ENCODE measurements around the gene LACC1. TPM values are rescaled to one million over a fixed set of nuclear protein-coding genes. Genes with fewer than 3 reads are reported as not detected.
A peak's percentile ranks its signal among the peaks of the same experiment; 100 is the strongest.

LACC1 gene
- total and polyA plus RNA-seq, 10 donors, result 3.0 to 17.6 (median 11.4) TPM

DNA sequence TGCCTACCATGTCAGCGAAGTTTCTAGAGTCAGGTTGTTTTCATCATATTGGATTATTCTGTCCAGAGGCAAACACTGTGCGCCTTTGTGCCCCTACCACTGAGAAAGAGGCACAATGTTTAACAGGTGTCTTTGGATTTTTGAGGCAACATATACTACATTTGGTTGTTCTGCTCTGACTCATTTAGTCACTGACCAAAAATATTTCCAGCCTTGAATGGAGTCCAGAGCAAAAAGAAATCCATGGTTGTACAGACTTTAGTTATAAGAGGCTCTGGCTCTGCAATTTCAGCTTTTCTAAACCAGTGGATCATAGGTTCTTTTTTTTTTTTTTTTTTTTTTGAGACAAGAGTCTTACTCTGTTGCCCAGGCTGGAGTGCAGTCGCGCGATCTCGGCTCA is 35.7 kb downstream of the LACC1 start:
- H3K27ac ChIP-seq, result no peak overlapping the region
- peaks cover 0 to 8% (median 0%) of the 10 kb centered on the region in 6 donors for H3K4me1 ChIP-seq
- TF ChIP-seq, protein P1, sequence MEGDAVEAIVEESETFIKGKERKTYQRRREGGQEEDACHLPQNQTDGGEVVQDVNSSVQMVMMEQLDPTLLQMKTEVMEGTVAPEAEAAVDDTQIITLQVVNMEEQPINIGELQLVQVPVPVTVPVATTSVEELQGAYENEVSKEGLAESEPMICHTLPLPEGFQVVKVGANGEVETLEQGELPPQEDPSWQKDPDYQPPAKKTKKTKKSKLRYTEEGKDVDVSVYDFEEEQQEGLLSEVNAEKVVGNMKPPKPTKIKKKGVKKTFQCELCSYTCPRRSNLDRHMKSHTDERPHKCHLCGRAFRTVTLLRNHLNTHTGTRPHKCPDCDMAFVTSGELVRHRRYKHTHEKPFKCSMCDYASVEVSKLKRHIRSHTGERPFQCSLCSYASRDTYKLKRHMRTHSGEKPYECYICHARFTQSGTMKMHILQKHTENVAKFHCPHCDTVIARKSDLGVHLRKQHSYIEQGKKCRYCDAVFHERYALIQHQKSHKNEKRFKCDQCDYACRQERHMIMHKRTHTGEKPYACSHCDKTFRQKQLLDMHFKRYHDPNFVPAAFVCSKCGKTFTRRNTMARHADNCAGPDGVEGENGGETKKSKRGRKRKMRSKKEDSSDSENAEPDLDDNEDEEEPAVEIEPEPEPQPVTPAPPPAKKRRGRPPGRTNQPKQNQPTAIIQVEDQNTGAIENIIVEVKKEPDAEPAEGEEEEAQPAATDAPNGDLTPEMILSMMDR (IDR thresholded peaks at IDR 0.05 in 8 of 11, conservative IDR thresholded peaks at IDR 0.05 in 3 of 11), result no peak
- TF ChIP-seq POLR2AphosphoS5 (IDR thresholded peaks at IDR 0.05) (no peak), POLR2A (IDR thresholded peaks at IDR 0.05) (no peak)
- intact Hi-C loops (cut with DNase I; ENCODE audit: low total_unique reads), result loop anchor here (10.0 kb wide), 1 partner anchor 129 kb away; no protein-coding TSS in a partner anchor
- no peak for DNase-seq
- no peaks in the 10 kb centered on the region for H3K9me3 ChIP-seq
- H3K27me3 ChIP-seq (replicated peaks in 1 of 7), result peaks cover 0 to 7% (median 0%) of the 10 kb centered on the region in 7 donors
- H3K4me3 ChIP-seq, result no peak overlapping the region
- WGBS, 5 donors, result 77 to 97% (median 84%) methylated on average over 6 of the region's 6 CpGs
- no peaks in the 10 kb centered on the region for H3K36me3 ChIP-seq

- no peak overlapping the region for H3K4me3 ChIP-seq
- H3K27me3 ChIP-seq (replicated peaks in 1 of 7), result peaks cover 0 to 15% (median 0%) of the 10 kb centered on the region in 7 donors
- DNase-seq, result no peak
- H3K27ac ChIP-seq, result no peak overlapping the region
- H3K9me3 ChIP-seq, result no peaks in the 10 kb centered on the region
- 15 to 67% (median 54%) methylated on average over 2 of the region's 2 CpGs for WGBS, 5 donors
- H3K36me3 ChIP-seq, result no peaks in the 10 kb centered on the region
- TF ChIP-seq POLR2A (IDR thresholded peaks at IDR 0.05) (no peak), POLR2AphosphoS5 (IDR thresholded peaks at IDR 0.05) (no peak)
- TF ChIP-seq, protein P1 (IDR thresholded peaks at IDR 0.05 in 8 of 11, conservative IDR thresholded peaks at IDR 0.05 in 3 of 11), result no peak
- intact Hi-C loops (cut with DNase I; ENCODE audit: low total_unique reads), result loop anchor here (10.0 kb wide), 1 partner anchor 128 kb away; no protein-coding TSS in a partner anchor
- no peaks in the 10 kb centered on the region for H3K4me1 ChIP-seq
Observed at GRCh38 chr13:43916828-43917227, 37.1 kb downstream of the LACC1 start.

DNA sequence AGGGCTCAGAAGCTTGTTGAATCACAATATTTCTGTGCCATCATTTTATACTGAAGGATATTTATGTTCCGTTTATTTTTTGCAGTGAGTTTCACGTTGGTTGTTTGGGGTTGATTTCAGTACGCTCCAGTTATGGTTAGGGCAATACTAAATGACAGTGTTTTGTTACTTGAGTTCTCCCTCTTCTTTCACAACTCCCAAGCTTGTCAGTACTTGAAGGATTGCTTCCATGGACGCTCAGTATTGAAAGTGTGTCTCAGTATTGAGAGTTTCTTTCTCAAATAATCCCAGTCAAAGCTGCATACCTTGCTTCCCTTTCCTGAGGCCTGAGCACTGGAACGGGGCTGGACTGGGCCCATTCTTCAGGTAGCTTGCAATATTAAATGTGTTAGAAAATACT is 38.9 kb downstream of the LACC1 start:
- peaks cover 0 to 30% (median 9%) of the 10 kb centered on the region in 7 donors for H3K27me3 ChIP-seq (replicated peaks in 1 of 7)
- 77 to 85% (median 83%) methylated on average over 5 of the region's 5 CpGs for WGBS, 5 donors
- H3K4me1 ChIP-seq, result no peaks in the 10 kb centered on the region
- no peak for TF ChIP-seq POLR2A (IDR thresholded peaks at IDR 0.05)
- TF ChIP-seq POLR2AphosphoS5 (IDR thresholded peaks at IDR 0.05), result no peak
- TF ChIP-seq, protein P1 (IDR thresholded peaks at IDR 0.05 in 8 of 11, conservative IDR thresholded peaks at IDR 0.05 in 3 of 11), result no peak
- DNase-seq, result no peak
- no peaks in the 10 kb centered on the region for H3K36me3 ChIP-seq
- intact Hi-C loops (cut with DNase I; ENCODE audit: low total_unique reads), result loop anchor here (10.0 kb wide), 1 partner anchor 126 kb away; no protein-coding TSS in a partner anchor
- H3K4me3 ChIP-seq, result no peak overlapping the region
- H3K27ac ChIP-seq, result peak overlapping the region in 1 of 8 donors; percentile 19
- no peaks in the 10 kb centered on the region for H3K9me3 ChIP-seq

GRCh38 chr13:43920965-43921674 is 41.4 kb downstream of the LACC1 start:
- 94 to 100% (median 97%) methylated on average over 1 of the region's 1 CpG for WGBS, 5 donors
- no peaks in the 10 kb centered on the region for H3K36me3 ChIP-seq
- no peak overlapping the region for H3K4me3 ChIP-seq
- TF ChIP-seq, protein P1 (IDR thresholded peaks at IDR 0.05 in 8 of 11, conservative IDR thresholded peaks at IDR 0.05 in 3 of 11), result no peak
- TF ChIP-seq POLR2A (IDR thresholded peaks at IDR 0.05) (no peak), POLR2AphosphoS5 (IDR thresholded peaks at IDR 0.05) (no peak)
- no peaks in the 10 kb centered on the region for H3K9me3 ChIP-seq
- H3K4me1 ChIP-seq, result peaks cover 0 to 7% (median 2%) of the 10 kb centered on the region in 6 donors
- peaks cover 0 to 35% (median 13%) of the 10 kb centered on the region in 7 donors for H3K27me3 ChIP-seq (replicated peaks in 1 of 7)
- no peak for DNase-seq
- intact Hi-C loops (cut with DNase I; ENCODE audit: low total_unique reads), result no loop called here
- H3K27ac ChIP-seq, result no peak overlapping the region
